Renal cortex interstitium (tissue), 11 donors: ENCODE data around the gene PPP4R2. TPM values are rescaled to one million over a fixed set of nuclear protein-coding genes. Genes with fewer than 3 reads are reported as not detected.

Source experiments
- DNase-seq, 11 donors: peaks; one replicate each; pipeline ENCODE4 v3.0.0-alpha.2; 2013; ENCODE audit warnings: low read depth in 9 of 11, low spot score in 4 of 11; ENCODE audit errors: extremely low read depth in 1 of 11
- polyA plus RNA-seq, 3 donors: library from polyadenylated mRNA; unstranded; fragments of 120-200 nt; gene quantifications; one replicate each; pipeline ENCODE4 v1.2.1, GENCODE V29; 2013; ENCODE audit not compliant: insufficient read length in 3 of 3

PPP4R2 gene
- polyA plus RNA-seq, 3 donors = 88.8 to 100 (median 92.1) TPM

- DNase-seq = no peak
Measured at GRCh38 chr3:73084170-73084569, 87.6 kb downstream of the PPP4R2 start.

DNA sequence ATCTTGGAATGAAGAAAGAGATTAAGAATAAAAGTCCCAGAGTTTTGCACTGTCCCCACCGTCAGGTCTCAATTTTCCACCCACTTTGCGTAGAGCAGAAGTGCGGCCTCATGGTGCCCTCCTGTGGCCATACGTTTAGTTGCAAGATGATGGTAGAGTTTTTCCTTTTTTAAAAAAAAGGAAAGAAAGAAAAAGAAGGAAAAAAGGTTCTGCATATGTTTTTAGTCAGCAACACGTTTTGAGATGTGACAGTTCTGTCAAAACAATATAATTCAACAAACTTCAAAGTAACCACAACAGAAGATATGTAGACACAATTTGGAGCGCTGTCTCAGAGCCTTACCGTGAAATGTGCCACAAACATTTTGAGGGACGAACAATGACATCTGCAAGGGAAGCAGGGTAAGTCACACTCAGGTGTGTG is 89.5 kb downstream of the PPP4R2 start:
- DNase-seq = peak in 6 of 11 donors; percentile 19 to 48 (median 36)

- DNase-seq = no peak
Measured at GRCh38 chr3:73094129-73094528, 97.5 kb downstream of the PPP4R2 start.

- DNase-seq = no peak
Measured at GRCh38 chr3:73094951-73095350, 98.3 kb downstream of the PPP4R2 start.

GRCh38 chr3:73096169-73096568 is 99.6 kb downstream of the PPP4R2 start:
- DNase-seq = no peak

DNA sequence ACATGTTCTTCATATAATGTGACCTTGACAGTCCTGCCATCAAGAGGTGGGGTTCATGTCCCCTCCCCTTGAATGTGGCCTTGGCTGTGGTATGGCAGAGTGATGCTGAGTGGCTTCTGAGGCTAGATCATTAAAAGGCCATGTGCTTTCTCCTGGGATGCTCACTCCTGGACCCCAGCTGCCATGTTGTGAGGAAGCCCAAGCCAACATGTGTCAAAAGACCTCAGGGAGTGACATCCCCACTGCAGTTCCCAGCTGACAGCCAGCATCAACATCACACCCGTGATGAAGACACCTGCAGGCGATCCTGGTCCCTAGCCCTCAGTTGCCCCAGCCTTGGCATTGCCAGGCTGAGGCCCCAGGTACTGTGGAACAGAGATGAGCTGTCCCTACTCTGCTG is 101.4 kb downstream of the PPP4R2 start:
- no peak for DNase-seq

- no peak for DNase-seq
Measured at GRCh38 chr3:73098873-73099272, 102.3 kb downstream of the PPP4R2 start.

- peak; percentile 67 to 89 (median 85) for DNase-seq
Measured at GRCh38 chr3:73100741-73101559, 104.3 kb downstream of the PPP4R2 start.

DNA sequence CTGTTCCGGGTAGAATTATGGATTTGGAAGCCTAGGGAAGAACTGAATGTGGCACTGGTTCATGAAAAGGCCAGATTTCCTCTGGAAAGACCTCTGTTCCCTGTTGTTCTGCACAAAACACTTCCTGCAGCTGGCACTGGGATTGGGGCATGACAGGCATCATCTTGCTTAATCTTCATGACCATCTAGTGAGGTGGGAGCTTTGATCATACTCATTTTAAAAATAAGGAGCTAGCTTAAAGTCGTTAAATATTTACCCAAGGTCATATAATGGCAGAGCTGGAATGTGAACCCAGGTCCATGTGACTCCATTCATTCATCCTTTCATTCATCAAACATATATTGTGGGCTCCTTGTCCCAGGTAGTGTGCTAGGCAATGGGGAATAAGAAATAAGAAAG is 105.3 kb downstream of the PPP4R2 start:
- peak in 1 of 11 donors; percentile 17 for DNase-seq

- no peak for DNase-seq
Measured at GRCh38 chr3:73107215-73107614, 110.6 kb downstream of the PPP4R2 start.

DNA sequence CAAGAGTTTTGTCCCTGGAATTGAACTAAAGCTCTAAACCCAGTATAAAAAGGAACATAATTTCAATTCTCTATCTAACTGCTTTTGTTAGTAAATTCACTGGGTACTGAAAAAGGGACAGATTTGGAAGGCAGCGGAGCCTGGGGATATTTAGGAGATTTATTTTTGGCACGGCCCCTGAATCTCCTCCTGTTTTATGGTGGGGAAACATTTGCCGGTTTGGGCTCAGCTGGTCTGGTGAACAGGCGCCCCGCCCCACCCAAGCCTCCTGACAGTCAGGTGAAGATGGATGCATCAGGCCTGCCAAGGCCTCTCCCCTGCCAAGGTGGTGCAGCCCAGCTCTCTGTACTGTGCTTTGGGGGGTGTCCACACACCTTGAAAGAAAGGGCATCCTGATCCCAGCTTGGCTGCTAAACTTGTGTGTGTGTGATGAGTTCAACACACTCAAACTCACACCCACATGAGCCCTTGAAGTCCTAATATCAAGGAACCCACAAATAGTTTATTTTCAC is 111.1 kb downstream of the PPP4R2 start:
- no peak for DNase-seq

DNA sequence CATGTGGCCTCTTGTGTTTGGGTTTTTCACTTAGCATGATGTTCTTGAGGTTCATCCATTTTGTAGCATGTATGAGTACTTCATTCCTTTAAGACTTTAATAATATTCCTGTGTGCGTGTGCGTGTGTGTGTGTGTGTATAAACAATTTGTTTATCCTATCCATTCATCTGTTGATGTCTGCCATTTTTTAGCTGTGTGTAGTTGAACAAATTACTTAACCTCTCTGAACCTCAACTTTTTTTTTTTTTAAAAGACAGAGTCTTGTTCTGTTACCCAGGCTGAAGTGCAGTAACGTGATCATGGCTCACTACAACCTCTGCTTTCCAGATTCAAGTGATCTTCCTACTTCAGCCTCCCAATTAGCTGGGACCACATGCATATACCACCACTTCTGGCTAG is 112.1 kb downstream of the PPP4R2 start:
- DNase-seq = no peak

- no peak for DNase-seq
Measured at GRCh38 chr3:73110530-73110929, 113.9 kb downstream of the PPP4R2 start.

GRCh38 chr3:73114711-73115110 is 118.1 kb downstream of the PPP4R2 start:
- no peak for DNase-seq

GRCh38 chr3:73115806-73116205 is 119.2 kb downstream of the PPP4R2 start:
- DNase-seq = no peak

Other genes with a start within 250 kb of the PPP4R2 start
- gene SHQ1, start 148.4 kb upstream of the PPP4R2 start, polyA plus RNA-seq = 10 to 100 TPM; 22.7 to 27.2 (median 23.6) TPM
- 10 to 100 TPM; 13.9 to 19.2 (median 14.7) TPM for gene GXYLT2, start 108.8 kb upstream of the PPP4R2 start, polyA plus RNA-seq
- 1 to 10 TPM; 2.7 to 8.1 (median 3.6) TPM for gene EBLN2, start 64.8 kb downstream of the PPP4R2 start, polyA plus RNA-seq